ENCODE measurements around the gene SLC26A11.

Gene SLC26A11

DNA sequence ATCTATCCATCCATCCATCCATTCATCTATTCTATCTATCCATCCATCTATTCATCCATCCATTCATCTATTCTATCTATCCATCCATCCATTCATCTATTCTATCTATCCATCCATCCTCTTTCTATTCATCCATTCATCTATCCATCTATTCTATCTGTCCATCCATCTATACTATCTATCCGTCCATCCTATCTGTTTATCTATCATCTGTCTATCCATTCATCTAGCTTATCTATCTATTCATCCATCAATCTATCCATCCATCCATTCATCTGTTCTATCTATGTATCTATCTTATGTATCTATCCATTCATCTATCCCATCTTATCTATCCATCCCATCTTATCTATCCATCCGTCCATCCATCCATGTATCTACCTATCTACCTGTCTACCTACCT, 49.2 kb downstream of the SLC26A11 start:
- TF ChIP-seq, protein P1, sequence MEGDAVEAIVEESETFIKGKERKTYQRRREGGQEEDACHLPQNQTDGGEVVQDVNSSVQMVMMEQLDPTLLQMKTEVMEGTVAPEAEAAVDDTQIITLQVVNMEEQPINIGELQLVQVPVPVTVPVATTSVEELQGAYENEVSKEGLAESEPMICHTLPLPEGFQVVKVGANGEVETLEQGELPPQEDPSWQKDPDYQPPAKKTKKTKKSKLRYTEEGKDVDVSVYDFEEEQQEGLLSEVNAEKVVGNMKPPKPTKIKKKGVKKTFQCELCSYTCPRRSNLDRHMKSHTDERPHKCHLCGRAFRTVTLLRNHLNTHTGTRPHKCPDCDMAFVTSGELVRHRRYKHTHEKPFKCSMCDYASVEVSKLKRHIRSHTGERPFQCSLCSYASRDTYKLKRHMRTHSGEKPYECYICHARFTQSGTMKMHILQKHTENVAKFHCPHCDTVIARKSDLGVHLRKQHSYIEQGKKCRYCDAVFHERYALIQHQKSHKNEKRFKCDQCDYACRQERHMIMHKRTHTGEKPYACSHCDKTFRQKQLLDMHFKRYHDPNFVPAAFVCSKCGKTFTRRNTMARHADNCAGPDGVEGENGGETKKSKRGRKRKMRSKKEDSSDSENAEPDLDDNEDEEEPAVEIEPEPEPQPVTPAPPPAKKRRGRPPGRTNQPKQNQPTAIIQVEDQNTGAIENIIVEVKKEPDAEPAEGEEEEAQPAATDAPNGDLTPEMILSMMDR (conservative IDR thresholded peaks at IDR 0.05; ENCODE audit: low read depth, low read length): no peak
- no peaks in the 10 kb centered on the region for H3K27me3 ChIP-seq (ENCODE audit: insufficient read depth, low read depth)
- H3K4me2 ChIP-seq: no peak overlapping the region
- no peaks in the 10 kb centered on the region for H3K79me2 ChIP-seq (ENCODE audit: insufficient read depth, low read depth)
- H4K20me1 ChIP-seq (ENCODE audit: insufficient read depth): no peaks in the 10 kb centered on the region
- H3K27ac ChIP-seq: no peak overlapping the region
- H3K36me3 ChIP-seq (ENCODE audit: insufficient read depth): no peaks in the 10 kb centered on the region
- H3K4me1 ChIP-seq (ENCODE audit: low read depth, poor library complexity, severe bottlenecking): peaks cover 1% of the 10 kb centered on the region
- H3K4me3 ChIP-seq (IDR thresholded peaks at IDR 0.05; ENCODE audit: insufficient read depth, low read depth, low read length): no peak overlapping the region
- no peak overlapping the region for H3K9ac ChIP-seq
- no peak overlapping the region for H2AFZ ChIP-seq (ENCODE audit: low read depth)

DNA sequence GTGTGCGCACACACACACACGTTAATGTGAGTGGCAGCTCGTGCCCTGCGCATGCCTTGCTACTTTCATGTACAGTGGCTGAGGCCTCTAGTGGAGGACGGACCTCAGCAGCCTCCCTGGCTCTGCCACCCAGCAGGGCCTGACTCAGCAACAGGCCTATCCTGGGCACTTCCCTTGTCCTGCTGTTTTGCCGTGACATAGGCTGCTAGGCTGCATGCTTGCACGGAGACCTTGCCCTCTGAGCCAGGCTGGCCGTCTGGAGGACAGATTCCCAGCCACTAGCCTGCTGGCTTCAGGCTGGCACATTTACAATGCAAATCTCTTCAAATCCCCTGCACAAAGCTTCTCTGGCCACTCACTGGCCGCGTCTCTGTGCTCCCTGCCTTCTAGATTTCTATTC, 49.9 kb downstream of the SLC26A11 start:
- H3K9ac ChIP-seq: no peak overlapping the region
- H3K36me3 ChIP-seq (ENCODE audit: insufficient read depth): no peaks in the 10 kb centered on the region
- no peak overlapping the region for H3K27ac ChIP-seq
- no peaks in the 10 kb centered on the region for H3K79me2 ChIP-seq (ENCODE audit: insufficient read depth, low read depth)
- no peaks in the 10 kb centered on the region for H3K4me1 ChIP-seq (ENCODE audit: low read depth, poor library complexity, severe bottlenecking)
- H2AFZ ChIP-seq (ENCODE audit: low read depth): no peak overlapping the region
- H3K27me3 ChIP-seq (ENCODE audit: insufficient read depth, low read depth): no peaks in the 10 kb centered on the region
- H3K4me2 ChIP-seq: no peak overlapping the region
- H4K20me1 ChIP-seq (ENCODE audit: insufficient read depth): no peaks in the 10 kb centered on the region
- no peak overlapping the region for H3K4me3 ChIP-seq (IDR thresholded peaks at IDR 0.05; ENCODE audit: insufficient read depth, low read depth, low read length)
- TF ChIP-seq, protein P1 (conservative IDR thresholded peaks at IDR 0.05; ENCODE audit: low read depth, low read length): no peak

DNA sequence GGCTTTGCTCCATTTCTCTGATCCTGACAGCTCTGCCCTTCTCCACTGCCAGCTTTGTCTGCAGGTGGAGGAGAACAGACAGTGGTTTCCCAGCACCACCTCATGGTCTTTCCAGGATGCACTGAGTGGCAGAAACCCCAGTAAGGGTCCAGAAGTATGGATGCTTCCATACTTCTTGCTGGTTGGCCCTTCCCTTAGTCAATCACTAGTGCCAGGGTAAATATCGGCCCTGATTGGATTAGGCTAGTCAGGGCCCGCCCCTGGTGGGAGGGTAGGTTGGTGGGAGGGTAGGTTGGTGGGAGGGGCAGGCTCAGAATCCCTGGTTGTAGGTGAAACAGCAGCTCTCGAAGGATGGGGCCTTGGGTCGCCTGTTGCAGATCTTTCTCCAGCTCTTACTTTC, 50.6 kb downstream of the SLC26A11 start:
- Histone ChIP-seq H3K4me3 (IDR thresholded peaks at IDR 0.05; ENCODE audit: insufficient read depth, low read depth, low read length) (no peak overlapping the region), H3K4me1 (ENCODE audit: low read depth, poor library complexity, severe bottlenecking) (no peaks in the 10 kb centered on the region), H2AFZ (ENCODE audit: low read depth) (no peak overlapping the region), H3K4me2 (no peak overlapping the region), H3K27ac (no peak overlapping the region), H3K27me3 (ENCODE audit: insufficient read depth, low read depth) (no peaks in the 10 kb centered on the region), H3K79me2 (ENCODE audit: insufficient read depth, low read depth) (no peaks in the 10 kb centered on the region), H3K36me3 (ENCODE audit: insufficient read depth) (no peaks in the 10 kb centered on the region), H4K20me1 (ENCODE audit: insufficient read depth) (no peaks in the 10 kb centered on the region), H3K9ac (no peak overlapping the region)
- TF ChIP-seq, protein P1 (conservative IDR thresholded peaks at IDR 0.05; ENCODE audit: low read depth, low read length): no peak

DNA sequence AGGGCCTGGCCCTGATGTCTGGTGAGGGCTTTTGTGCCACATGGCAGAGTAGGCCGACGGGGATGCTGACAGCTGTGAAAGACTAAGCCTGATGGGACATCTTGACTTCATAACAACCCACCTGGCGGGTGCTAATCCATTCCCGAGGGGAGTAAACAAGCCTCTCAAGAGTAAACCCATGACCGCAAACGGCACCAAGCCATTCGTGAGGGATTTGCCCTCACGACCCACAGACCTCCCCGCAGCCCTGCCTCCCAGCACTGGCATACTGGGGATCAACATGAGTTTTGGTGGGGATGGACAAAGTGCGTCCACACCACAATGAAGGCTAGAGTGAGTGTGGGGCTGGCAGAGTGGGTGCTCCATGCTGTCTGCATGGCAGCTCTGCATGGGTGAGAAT, 52.1 kb downstream of the SLC26A11 start:
- Histone ChIP-seq H3K27ac (no peak overlapping the region), H3K4me2 (no peak overlapping the region), H3K4me3 (IDR thresholded peaks at IDR 0.05; ENCODE audit: insufficient read depth, low read depth, low read length) (no peak overlapping the region), H4K20me1 (ENCODE audit: insufficient read depth) (no peaks in the 10 kb centered on the region), H3K4me1 (ENCODE audit: low read depth, poor library complexity, severe bottlenecking) (peaks cover 8% of the 10 kb centered on the region), H3K79me2 (ENCODE audit: insufficient read depth, low read depth) (no peaks in the 10 kb centered on the region), H2AFZ (ENCODE audit: low read depth) (no peak overlapping the region), H3K36me3 (ENCODE audit: insufficient read depth) (no peaks in the 10 kb centered on the region; the same call in 1 of the 2 replicates), H3K9ac (no peak overlapping the region), H3K27me3 (ENCODE audit: insufficient read depth, low read depth) (no peaks in the 10 kb centered on the region)
- TF ChIP-seq, protein P1 (conservative IDR thresholded peaks at IDR 0.05; ENCODE audit: low read depth, low read length): no peak
